Measurements from ENCODE around the gene BMPER. TPM values are rescaled to one million over a fixed set of nuclear protein-coding genes. Genes with fewer than 3 reads are reported as not detected.

BMPER gene
- total RNA-seq, 1 donor, result 11.2 TPM

DNA sequence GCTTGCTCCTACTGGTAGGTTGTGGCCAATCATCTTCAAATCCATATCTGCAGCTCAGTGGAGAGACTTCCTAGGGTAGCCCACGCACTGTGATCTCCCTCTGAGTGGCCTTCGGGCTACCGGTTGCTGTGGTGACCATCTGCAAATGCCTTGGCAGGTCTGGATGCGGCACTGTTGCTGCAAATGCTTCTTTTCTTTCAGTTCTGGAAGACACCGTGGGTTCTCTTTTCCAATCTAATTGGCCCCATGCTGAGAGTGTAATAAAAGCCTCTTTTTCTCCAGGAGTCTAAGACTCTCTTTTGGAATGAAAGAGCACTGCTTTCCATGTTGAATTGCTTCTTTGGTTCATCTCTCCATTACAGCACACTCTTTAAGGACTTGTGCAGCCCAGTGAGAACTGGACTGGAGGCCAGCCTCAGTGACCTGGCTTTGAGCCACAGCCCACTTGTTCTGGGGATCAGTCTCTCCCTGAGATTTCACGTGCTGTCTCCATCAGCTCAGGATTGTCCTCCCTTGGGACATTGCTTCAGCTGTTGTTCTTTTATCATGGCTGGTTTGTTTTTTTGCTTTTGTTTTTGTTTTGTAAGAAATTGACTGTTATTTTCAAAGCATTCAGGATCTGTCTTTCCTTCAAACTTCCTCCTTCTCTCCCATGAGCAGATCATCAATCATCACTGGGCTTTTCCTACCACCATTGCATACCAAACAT, 286.6 kb downstream of the BMPER start:
- H3K4me3 ChIP-seq (ENCODE audit: insufficient read depth, low read length), result no peak overlapping the region
- TF ChIP-seq, protein P1, sequence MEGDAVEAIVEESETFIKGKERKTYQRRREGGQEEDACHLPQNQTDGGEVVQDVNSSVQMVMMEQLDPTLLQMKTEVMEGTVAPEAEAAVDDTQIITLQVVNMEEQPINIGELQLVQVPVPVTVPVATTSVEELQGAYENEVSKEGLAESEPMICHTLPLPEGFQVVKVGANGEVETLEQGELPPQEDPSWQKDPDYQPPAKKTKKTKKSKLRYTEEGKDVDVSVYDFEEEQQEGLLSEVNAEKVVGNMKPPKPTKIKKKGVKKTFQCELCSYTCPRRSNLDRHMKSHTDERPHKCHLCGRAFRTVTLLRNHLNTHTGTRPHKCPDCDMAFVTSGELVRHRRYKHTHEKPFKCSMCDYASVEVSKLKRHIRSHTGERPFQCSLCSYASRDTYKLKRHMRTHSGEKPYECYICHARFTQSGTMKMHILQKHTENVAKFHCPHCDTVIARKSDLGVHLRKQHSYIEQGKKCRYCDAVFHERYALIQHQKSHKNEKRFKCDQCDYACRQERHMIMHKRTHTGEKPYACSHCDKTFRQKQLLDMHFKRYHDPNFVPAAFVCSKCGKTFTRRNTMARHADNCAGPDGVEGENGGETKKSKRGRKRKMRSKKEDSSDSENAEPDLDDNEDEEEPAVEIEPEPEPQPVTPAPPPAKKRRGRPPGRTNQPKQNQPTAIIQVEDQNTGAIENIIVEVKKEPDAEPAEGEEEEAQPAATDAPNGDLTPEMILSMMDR (IDR thresholded peaks at IDR 0.05; ENCODE audit: extremely low read depth, low read depth, low read length), result no peak
- H3K4me1 ChIP-seq (ENCODE audit: insufficient read depth, low read length), result no peaks in the 10 kb centered on the region
- no peaks in the 10 kb centered on the region for H4K20me1 ChIP-seq (ENCODE audit: insufficient read depth, low read length)
- DNase-seq (ENCODE audit: insufficient read length, low spot score, missing footprints), result no peak
- no peak overlapping the region for H3K4me2 ChIP-seq (ENCODE audit: insufficient read depth, low read length)
- H3K27me3 ChIP-seq (ENCODE audit: insufficient read depth, low read length), result peaks cover 3% of the 10 kb centered on the region
- no peaks in the 10 kb centered on the region for H3K9me3 ChIP-seq (ENCODE audit: low read depth, low read length)
- H3K36me3 ChIP-seq (ENCODE audit: insufficient read depth, low read length), result no peaks in the 10 kb centered on the region
- no peak overlapping the region for H3K27ac ChIP-seq (ENCODE audit: low read depth, low read length)
- H2AFZ ChIP-seq (ENCODE audit: low read length), result no peak overlapping the region
- no peaks in the 10 kb centered on the region for H3K79me2 ChIP-seq (ENCODE audit: insufficient read depth, low read length)

GRCh38 chr7:34192906-34193305, 287.6 kb downstream of the BMPER start:
- no peak overlapping the region for H3K4me3 ChIP-seq (ENCODE audit: insufficient read depth, low read length)
- no peaks in the 10 kb centered on the region for H4K20me1 ChIP-seq (ENCODE audit: insufficient read depth, low read length)
- H3K4me2 ChIP-seq (ENCODE audit: insufficient read depth, low read length), result no peak overlapping the region
- H3K9me3 ChIP-seq (ENCODE audit: low read depth, low read length), result no peaks in the 10 kb centered on the region
- no peak overlapping the region for H3K27ac ChIP-seq (ENCODE audit: low read depth, low read length)
- H3K27me3 ChIP-seq (ENCODE audit: insufficient read depth, low read length), result peaks cover 3% of the 10 kb centered on the region
- H3K4me1 ChIP-seq (ENCODE audit: insufficient read depth, low read length), result no peaks in the 10 kb centered on the region
- H2AFZ ChIP-seq (ENCODE audit: low read length), result no peak overlapping the region
- no peaks in the 10 kb centered on the region for H3K36me3 ChIP-seq (ENCODE audit: insufficient read depth, low read length)
- TF ChIP-seq, protein P1 (IDR thresholded peaks at IDR 0.05; ENCODE audit: extremely low read depth, low read depth, low read length), result no peak
- no peaks in the 10 kb centered on the region for H3K79me2 ChIP-seq (ENCODE audit: insufficient read depth, low read length)
- no peak for DNase-seq (ENCODE audit: insufficient read length, low spot score, missing footprints)

DNA sequence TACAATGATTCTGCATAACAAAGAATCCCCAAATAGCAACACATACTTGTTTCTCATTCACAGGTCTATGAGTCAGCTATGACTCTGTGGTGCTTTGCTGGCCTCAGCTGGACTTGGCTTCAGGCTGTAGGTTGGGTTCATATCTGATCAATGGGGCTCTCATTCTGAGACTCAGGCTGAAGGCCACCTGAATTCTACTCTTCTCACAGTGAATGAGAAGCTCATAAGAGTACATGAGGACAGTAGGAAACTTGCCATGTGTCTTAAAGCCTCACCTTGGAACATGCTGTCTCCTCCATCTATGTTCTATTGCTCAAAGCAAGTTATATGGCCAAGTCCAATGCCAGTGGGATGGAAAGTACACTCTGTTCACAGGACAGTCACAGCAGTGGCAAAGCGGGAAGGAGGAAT, 292.9 kb downstream of the BMPER start:
- TF ChIP-seq, protein P1 (IDR thresholded peaks at IDR 0.05; ENCODE audit: extremely low read depth, low read depth, low read length), result no peak
- Histone ChIP-seq H3K4me1 (ENCODE audit: insufficient read depth, low read length) (no peaks in the 10 kb centered on the region), H3K9me3 (ENCODE audit: low read depth, low read length) (no peaks in the 10 kb centered on the region), H3K27ac (ENCODE audit: low read depth, low read length) (no peak overlapping the region), H3K36me3 (ENCODE audit: insufficient read depth, low read length) (no peaks in the 10 kb centered on the region), H3K27me3 (ENCODE audit: insufficient read depth, low read length) (no peaks in the 10 kb centered on the region), H3K79me2 (ENCODE audit: insufficient read depth, low read length) (no peaks in the 10 kb centered on the region), H3K4me2 (ENCODE audit: insufficient read depth, low read length) (no peak overlapping the region), H2AFZ (ENCODE audit: low read length) (no peak overlapping the region), H4K20me1 (ENCODE audit: insufficient read depth, low read length) (no peaks in the 10 kb centered on the region), H3K4me3 (ENCODE audit: insufficient read depth, low read length) (no peak overlapping the region)
- DNase-seq (ENCODE audit: insufficient read length, low spot score, missing footprints), result no peak

Measured in osteoblast (primary cell).